ENCODE data around the gene GMPR2.

Gene GMPR2

DNA sequence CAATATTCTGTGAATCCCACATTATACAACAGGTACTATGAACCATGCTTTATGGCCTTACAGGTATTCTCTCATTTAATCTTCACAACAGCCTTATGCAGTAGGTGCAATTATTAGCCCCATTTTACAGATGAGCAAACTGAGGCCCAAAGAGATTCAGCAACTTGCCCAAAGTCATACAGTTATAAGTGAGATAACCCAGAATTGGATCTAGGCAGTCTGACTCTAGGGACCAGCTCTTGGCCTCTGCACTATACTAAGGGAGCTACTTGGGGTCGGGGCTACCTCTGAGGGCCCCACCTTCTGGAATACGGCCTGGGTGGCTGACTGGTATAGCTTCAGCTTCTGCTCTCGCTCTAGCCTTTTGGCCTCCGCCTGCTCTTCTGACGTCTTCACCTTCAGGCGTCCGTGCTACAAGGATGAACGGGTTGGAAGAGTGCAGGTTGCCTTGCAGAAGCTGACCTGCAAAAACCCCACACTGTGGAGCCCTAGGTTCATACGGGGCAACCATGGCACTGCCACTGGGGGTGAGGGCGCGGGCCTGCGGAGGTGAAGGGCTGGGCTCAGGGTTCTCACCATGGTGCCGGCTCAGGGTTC lies 37.9 kb downstream of the GMPR2 start:
- no peak for DNase-seq

DNA sequence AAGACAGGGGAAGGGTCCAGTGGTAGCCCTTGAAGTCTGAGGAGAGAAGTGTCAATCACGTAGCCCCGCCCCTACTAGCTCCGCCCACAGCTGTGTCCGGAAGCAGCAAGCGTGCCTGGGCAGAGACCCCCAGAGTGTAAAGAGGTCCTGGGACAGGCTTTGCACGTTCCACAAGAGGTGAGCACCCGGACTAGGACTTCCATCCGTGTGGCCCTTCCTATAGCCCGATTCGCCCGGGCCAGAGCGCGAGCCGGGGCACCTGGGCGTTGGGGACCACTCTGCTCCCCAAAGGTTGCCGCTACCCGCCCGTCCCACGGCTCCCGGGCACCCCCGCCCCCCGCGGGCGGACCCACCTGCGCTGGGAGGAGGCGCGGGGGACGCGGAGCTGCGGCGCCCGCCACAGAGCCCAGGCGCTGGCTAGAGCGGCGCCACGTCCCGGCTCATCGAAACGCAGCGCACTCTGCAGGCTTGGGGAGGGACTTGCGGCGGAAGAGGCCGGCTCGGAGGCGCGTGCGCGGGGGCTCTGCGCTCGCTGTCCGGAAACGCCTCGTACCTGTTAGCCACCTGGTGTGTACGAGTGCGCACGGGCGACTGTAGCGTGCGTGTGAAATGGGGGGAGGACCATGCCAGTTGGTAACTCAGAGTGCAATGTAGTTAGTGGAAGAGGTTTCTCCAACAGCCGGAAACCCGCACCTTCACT lies 38.6 kb downstream of the GMPR2 start, which contains the start of gene RABGGTA:
Gene RABGGTA, minus strand, starts transcription at position 464 of the 700 bp plus-strand sequence. CDS start 482 bp downstream, outside the sequence.
- DNase-seq: peak; percentile 88

- no peak for DNase-seq
Observed at GRCh38 chr14:24271834-24272263, 39.1 kb downstream of the GMPR2 start.

- no peak for DNase-seq
Observed at GRCh38 chr14:24272467-24272866, 39.7 kb downstream of the GMPR2 start.

GRCh38 chr14:24273422-24273998 lies 40.8 kb downstream of the GMPR2 start:
- DNase-seq: no peak

DNA sequence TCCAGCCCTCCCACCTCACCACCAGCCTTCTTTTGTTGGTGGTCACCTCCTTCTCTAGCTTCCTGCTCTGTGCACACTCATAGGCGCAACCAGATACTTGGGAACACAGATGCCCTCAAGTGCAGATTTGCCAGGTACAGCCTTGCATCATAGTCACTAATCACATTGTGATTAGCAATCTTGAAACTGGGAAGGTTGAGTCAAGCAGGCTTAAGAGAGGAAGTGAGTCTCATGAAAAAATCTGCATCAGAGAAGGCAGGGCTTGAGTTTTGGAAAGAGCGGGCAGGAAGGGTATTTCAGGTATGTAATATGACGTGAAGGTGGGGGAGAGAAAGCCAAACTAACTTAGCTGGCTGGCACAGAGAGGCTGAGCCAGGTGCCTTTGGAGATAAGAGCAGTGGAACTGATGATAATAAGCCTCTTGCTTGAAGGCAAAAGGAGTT lies 41.4 kb downstream of the GMPR2 start:
- DNase-seq: peak; percentile 27

DNA sequence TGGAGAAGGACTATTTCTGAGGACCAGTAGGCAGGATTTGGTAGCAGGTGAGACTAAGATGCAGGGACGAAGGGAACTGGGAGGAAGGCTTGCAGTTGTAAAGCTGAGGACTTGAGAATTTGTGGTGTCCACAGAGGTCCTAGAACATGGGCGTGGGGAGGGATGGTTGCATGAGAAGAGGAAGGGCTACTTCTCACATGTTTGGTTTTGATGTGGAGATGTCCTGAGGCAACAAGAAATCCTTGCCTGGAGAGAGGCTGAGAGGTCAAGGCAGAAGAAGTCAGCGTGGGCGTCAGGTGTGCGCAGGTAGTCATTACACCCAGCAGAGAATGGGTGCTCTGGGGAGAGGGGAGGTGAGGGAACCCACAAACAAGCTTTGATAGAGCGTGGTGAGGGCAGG lies 44.3 kb downstream of the GMPR2 start:
- no peak for DNase-seq

- no peak for DNase-seq
Observed at GRCh38 chr14:24277606-24278321, 45.0 kb downstream of the GMPR2 start.

DNA sequence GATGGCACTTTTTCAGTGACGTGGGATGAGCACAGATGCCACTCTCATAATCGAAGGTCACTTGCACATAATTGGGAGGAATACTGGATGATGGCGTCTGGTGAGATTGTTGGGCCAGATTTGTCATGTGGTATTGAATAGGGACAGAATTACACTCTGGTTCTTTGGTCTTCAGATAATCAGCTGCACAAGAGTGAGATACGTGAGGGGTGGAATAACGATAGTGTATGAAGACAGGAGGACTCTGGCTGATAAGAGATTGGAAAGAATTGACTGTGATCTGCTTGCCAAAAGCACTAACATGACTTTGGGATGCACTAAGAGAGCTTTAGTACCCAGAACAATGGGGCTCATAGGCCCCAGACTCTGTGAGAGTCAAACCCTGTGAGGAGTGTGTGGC lies 45.7 kb downstream of the GMPR2 start:
- no peak for DNase-seq

- DNase-seq: peak; percentile 26
Observed at GRCh38 chr14:24279301-24280186, 46.8 kb downstream of the GMPR2 start.

GRCh38 chr14:24280797-24281460 lies 48.2 kb downstream of the GMPR2 start:
- no peak for DNase-seq

DNA sequence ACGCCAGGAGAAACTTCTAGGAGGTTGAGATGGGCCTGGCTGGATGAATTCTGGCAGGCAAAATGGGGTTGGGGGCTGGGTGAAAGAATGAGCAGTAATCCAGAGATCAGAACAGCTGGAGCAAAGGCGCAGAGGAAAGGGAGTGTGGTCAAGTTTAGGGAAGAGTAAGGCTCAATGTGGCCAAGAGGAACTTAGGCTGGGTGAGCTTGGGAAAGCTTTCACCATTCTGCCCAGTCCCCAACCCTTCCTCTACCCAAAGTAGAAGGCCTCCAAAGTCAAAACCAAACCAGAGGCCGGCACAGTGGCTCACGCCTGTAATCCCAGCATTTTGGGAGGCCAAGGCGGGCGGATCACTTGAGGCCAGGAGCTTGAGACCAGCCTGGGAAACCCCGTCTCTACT lies 48.9 kb downstream of the GMPR2 start:
- DNase-seq: no peak

DNA sequence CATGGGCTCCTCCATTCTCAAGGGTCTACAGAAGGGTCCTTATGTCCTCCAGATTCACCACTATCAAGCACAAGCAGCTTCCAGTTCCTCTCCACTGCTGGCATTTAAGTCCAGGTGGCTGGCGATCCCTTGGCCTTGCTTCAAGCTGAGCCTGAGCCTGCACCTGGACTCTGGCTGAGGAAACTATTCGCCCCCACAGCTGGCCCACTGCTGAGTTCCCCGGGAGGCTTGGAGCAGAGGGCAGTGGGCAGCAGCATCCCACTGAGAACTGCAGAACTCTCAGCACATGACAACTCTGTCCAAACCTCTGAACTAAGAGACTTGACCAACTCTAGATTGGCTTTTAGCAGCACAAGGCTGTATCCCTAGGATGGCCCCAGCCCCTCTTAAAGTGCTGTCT lies 50.0 kb downstream of the GMPR2 start:
- no peak for DNase-seq

DNA sequence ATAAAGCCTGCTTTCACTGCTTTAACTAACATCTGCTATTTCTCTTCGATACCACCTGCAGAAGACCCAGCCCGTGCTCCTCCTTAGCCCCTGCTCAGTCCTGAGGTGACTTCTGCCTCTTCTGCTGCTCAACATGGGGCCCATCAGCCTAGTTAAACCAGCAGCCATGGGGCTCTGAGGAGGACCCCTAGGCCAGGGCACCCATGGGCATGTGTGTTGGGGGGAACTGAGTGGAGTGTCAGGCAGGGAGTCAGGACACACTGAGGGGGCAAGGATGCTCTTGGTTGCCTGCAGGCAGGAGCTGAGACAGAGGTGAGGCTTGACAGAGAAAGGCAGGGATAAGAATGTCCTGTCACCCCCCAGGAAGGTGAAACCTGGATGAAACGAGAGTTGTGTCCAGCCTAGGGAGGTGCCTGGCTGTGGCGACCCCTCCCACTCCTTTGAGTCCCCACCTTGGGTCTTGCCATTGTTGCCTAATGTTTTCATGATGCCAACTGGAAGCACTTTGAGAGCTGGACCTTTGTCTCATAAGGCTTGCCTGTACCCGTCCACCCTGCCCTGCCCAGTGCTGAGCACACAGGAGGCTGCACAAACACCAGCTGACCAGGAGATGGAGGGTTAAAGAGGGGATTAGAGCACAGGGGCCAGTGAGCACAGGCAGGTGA lies 51.2 kb downstream of the GMPR2 start:
- no peak for DNase-seq

DNA sequence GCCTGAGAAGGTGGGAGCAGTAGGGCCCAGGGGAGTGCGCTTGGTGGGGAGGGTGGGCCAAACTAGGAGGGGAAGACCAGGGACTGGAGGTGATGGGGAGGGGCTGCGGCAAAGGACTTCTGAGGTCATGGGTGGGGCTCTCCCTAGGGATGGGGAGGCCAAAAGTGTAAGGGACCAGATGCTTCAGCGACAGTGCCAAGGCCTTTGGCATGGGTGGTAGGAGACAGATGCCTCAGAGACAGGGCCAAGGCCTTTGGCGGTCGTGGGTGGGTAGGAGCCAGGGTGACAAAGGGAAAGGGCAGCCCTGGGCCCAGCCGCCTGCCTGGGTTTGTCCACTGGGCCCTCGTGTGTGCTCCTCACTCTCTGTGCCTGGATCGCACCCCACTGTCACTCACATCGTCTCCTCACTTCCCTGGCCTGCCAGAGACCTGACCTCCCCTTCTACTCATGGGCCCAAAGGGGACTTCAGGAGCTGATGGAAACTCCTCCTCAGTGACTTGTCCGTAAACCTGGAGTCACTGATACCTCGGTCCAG lies 51.8 kb downstream of the GMPR2 start:
- no peak for DNase-seq

GRCh38 chr14:24285351-24285750 lies 52.6 kb downstream of the GMPR2 start:
- DNase-seq: no peak

- DNase-seq: no peak
Observed at GRCh38 chr14:24286996-24287395, 54.3 kb downstream of the GMPR2 start.
